ENCODE results near the gene SAMD10.

DNA sequence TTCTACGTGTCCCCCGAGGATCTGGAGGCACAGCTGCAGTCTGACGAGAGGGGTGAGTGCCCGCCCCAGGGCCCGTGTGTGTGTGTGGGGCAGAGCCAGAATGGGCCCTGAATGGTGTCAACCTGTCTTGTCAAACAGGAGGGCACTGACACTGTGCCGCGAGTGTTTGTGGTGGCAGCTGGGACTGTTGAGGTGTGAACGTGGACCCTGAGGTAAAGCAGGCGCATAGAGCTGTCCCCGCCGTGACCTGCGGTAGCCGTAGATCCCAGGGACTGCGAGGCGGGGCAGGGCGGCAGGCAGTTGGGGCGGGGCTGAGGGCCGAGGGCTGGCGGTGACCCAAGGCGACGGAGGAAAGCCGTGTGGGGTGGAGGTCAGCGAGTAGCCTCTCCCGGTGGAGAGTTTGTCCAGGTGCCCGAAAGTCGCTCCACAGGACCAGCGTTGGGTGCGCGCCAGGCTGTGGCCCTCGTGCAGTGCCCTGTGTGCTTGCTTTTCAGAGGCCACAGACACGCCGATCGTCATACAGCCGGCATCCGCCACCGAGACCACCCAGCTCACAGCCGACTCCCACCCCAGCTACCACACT, 48.4 kb downstream of the SAMD10 start:
- TF ChIP-seq EZH2 (IDR thresholded peaks at IDR 0.05) (no peak), POLR2AphosphoS5 (IDR thresholded peaks at IDR 0.05; ENCODE audit: borderline replicate concordance, low read depth, low read length) (no peak), FOXP2 (optimal IDR thresholded peaks at IDR 0.05; ENCODE audit: control extremely low read depth, extremely low read length, insufficient read depth) (no peak)

All from SK-N-MC (cell line).